ENCODE results near the gene EXOSC5. TPM values are rescaled to one million over a fixed set of nuclear protein-coding genes. Genes with fewer than 3 reads are reported as not detected.

The EXOSC5 gene
- total and polyA plus RNA-seq, 9 of the 15 experiments (the other 6 are each of a cell fraction or from before 2014, with no cell fraction given): 10.9 to 75.5 (median 37.8) TPM

DNA sequence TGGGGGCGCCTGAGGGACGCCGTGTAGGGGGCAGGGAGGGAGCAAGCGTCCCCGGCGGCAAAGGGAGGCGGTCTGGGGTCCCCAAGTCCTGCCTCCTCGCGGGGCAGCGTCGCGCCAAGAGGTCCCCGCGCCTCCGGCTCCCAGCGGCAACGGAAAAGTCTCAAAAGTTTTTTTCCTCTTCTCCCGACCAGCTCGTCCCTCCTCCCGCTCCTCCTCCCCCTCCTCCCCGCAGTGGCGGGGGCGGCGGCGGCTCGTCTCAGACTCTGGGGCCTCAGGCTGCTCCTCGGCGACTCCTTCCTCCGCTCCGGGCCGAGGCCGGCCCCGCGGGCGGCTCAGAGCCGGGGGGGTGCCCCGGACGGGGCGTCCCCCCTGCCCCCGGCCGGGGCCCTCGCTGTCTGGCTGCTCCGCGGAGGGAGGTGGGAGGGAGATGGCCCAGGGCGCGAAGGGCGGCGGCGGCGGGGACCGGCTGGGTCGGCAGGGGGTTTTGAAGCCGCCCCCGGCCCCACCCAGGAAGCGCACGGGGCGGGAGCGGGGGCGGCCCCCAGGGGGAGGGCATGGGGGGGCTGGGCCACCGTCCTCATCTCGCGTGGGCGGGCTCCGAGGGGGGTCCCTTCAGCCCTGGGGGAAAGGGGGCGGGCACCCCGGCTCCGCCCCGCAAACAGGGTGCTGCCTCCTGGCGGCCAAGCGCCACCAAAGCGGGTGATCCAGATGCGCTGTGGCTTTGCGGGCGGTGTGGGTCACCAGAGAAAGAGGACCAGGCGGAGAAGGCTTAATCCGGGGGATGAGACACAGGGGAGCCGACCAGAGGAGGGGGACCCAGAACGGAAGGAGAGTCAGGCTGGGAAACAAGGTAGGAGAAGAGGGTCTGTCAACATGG, 43.5 kb downstream of the EXOSC5 start, which contains the start of gene TGFB1 (continued):
- no peak for TF ChIP-seq ZNF175 (CRISPR knock-in tag; IDR thresholded peaks at IDR 0.05; ENCODE audit: low read depth)
- peak; percentile 77; the same call in 1 of the 2 replicates for TF ChIP-seq HDGF (IDR thresholded peaks at IDR 0.05)
- TF ChIP-seq TARDBP (IDR thresholded peaks at IDR 0.05): 0 out of 2 replicates have a peak, but pooled peaks have one; percentile 60
- TF ChIP-seq JUNB (CRISPR knock-in tag; conservative IDR thresholded peaks at IDR 0.05): no peak
- TF ChIP-seq, protein P1, sequence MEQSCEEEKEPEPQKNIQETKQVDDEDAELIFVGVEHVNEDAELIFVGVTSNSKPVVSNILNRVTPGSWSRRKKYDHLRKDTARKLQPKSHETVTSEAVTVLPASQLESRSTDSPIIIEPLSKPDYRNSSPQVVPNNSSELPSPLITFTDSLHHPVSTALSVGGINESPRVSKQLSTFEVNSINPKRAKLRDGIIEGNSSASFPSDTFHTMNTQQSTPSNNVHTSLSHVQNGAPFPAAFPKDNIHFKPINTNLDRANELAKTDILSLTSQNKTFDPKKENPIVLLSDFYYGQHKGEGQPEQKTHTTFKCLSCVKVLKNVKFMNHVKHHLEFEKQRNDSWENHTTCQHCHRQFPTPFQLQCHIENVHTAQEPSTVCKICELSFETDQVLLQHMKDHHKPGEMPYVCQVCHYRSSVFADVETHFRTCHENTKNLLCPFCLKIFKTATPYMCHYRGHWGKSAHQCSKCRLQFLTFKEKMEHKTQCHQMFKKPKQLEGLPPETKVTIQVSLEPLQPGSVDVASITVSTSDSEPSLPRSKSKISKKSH (CRISPR knock-in tag; IDR thresholded peaks at IDR 0.05): no peak
- TF ChIP-seq HDAC3 (IDR thresholded peaks at IDR 0.05; ENCODE audit: borderline replicate concordance, partially characterized antibody): no peak
- TF ChIP-seq GTF3C2 (IDR thresholded peaks at IDR 0.05; ENCODE audit: borderline replicate concordance, extremely low read depth, insufficient read length): no peak
- no peak for TF ChIP-seq ZNF583 (CRISPR knock-in tag; IDR thresholded peaks at IDR 0.05)
- no peak for TF ChIP-seq ZNF551 (CRISPR knock-in tag; IDR thresholded peaks at IDR 0.05)
- TF ChIP-seq ZNF41 (CRISPR knock-in tag; conservative IDR thresholded peaks at IDR 0.05): no peak
- no peak for TF ChIP-seq ZNF444 (CRISPR knock-in tag; IDR thresholded peaks at IDR 0.05)
- no peak; the same call in 1 of the 2 replicates for TF ChIP-seq SMARCE1 (IDR thresholded peaks at IDR 0.05)
- no peak for TF ChIP-seq ZNF695 (CRISPR knock-in tag; IDR thresholded peaks at IDR 0.05)
- TF ChIP-seq BRF2 (IDR thresholded peaks at IDR 0.05; ENCODE audit: borderline replicate concordance, insufficient read depth, insufficient read length): no peak
- TF ChIP-seq CEBPG (CRISPR knock-in tag; IDR thresholded peaks at IDR 0.05): no peak
- TF ChIP-seq CEBPG (tag; conservative IDR thresholded peaks at IDR 0.05 in 1 of 2, IDR thresholded peaks at IDR 0.05 in 1 of 2): no peak
- TF ChIP-seq SNRNP70 (optimal IDR thresholded peaks at IDR 0.05; ENCODE audit: low read depth, low read length): no peak
- no peak for TF ChIP-seq MECOM (CRISPR knock-in tag; IDR thresholded peaks at IDR 0.05)
- TF ChIP-seq, protein P2, sequence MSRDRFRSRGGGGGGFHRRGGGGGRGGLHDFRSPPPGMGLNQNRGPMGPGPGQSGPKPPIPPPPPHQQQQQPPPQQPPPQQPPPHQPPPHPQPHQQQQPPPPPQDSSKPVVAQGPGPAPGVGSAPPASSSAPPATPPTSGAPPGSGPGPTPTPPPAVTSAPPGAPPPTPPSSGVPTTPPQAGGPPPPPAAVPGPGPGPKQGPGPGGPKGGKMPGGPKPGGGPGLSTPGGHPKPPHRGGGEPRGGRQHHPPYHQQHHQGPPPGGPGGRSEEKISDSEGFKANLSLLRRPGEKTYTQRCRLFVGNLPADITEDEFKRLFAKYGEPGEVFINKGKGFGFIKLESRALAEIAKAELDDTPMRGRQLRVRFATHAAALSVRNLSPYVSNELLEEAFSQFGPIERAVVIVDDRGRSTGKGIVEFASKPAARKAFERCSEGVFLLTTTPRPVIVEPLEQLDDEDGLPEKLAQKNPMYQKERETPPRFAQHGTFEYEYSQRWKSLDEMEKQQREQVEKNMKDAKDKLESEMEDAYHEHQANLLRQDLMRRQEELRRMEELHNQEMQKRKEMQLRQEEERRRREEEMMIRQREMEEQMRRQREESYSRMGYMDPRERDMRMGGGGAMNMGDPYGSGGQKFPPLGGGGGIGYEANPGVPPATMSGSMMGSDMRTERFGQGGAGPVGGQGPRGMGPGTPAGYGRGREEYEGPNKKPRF (IDR thresholded peaks at IDR 0.05; ENCODE audit: low read depth, low read length): no peak
